ENCODE measurements around the gene HOXA5.

HOXA5 gene

GRCh38 chr7:27171637-27172314 is 28.3 kb upstream of the HOXA5 start:
- no peak for TF ChIP-seq TAF1 (IDR thresholded peaks at IDR 0.05; ENCODE audit: low read depth, low read length)
- FAIRE-seq (no peak), DNase-seq (ENCODE audit: insufficient read length, low spot score) (no peak)

- DNase-seq (ENCODE audit: insufficient read length, low spot score) = no peak
Measured at GRCh38 chr7:27171325-27171636, 27.8 kb upstream of the HOXA5 start.

GRCh38 chr7:27170426-27171324 is 27.2 kb upstream of the HOXA5 start:
- no peak for TF ChIP-seq SPI1 (IDR thresholded peaks at IDR 0.05; ENCODE audit: low read depth, low read length)
- no peak for TF ChIP-seq POU2F2 (IDR thresholded peaks at IDR 0.05; ENCODE audit: low read depth, low read length)
- TF ChIP-seq POLR2A (IDR thresholded peaks at IDR 0.05; ENCODE audit: low read depth, low read length) = no peak
- TF ChIP-seq POLR2AphosphoS5 (IDR thresholded peaks at IDR 0.05; ENCODE audit: low read depth, low read length) = no peak
- TF ChIP-seq TAF1 (IDR thresholded peaks at IDR 0.05; ENCODE audit: low read depth, low read length) = no peak
- no peak for TF ChIP-seq PAX5 (IDR thresholded peaks at IDR 0.05; ENCODE audit: insufficient read depth, low read length, severe bottlenecking)
- DNase-seq (ENCODE audit: insufficient read length, low spot score) = no peak
- no peak for FAIRE-seq

More at GRCh38 chr7:27171325-27171636, 27.8 kb upstream of the HOXA5 start:
- no peak for TF ChIP-seq SPI1 (IDR thresholded peaks at IDR 0.05; ENCODE audit: low read depth, low read length)
- no peak for TF ChIP-seq POU2F2 (IDR thresholded peaks at IDR 0.05; ENCODE audit: low read depth, low read length)
- TF ChIP-seq POLR2A (IDR thresholded peaks at IDR 0.05; ENCODE audit: low read depth, low read length) = no peak
- no peak for TF ChIP-seq POLR2AphosphoS5 (IDR thresholded peaks at IDR 0.05; ENCODE audit: low read depth, low read length)
- no peak for FAIRE-seq

GRCh38 chr7:27169658-27170425 is 26.4 kb upstream of the HOXA5 start:
- no peak for DNase-seq (ENCODE audit: insufficient read length, low spot score)
- no peak for FAIRE-seq
- TF ChIP-seq POU2F2 (IDR thresholded peaks at IDR 0.05; ENCODE audit: low read depth, low read length) (no peak), POLR2A (IDR thresholded peaks at IDR 0.05; ENCODE audit: low read depth, low read length) (no peak)

GRCh38 chr7:27168265-27168947 is 24.9 kb upstream of the HOXA5 start:
- FAIRE-seq = no peak
- no peak for TF ChIP-seq SPI1 (IDR thresholded peaks at IDR 0.05; ENCODE audit: low read depth, low read length)
- TF ChIP-seq POU2F2 (IDR thresholded peaks at IDR 0.05; ENCODE audit: low read depth, low read length) = no peak
- no peak for TF ChIP-seq PAX5 (IDR thresholded peaks at IDR 0.05; ENCODE audit: insufficient read depth, low read length, severe bottlenecking)
- TF ChIP-seq POLR2AphosphoS5 (IDR thresholded peaks at IDR 0.05; ENCODE audit: low read depth, low read length) = no peak
- TF ChIP-seq TAF1 (IDR thresholded peaks at IDR 0.05; ENCODE audit: low read depth, low read length) = no peak
- TF ChIP-seq POLR2A (IDR thresholded peaks at IDR 0.05; ENCODE audit: low read depth, low read length) = no peak
- DNase-seq (ENCODE audit: insufficient read length, low spot score) = no peak

GRCh38 chr7:27167916-27168264 is 24.4 kb upstream of the HOXA5 start:
- TF ChIP-seq PAX5 (IDR thresholded peaks at IDR 0.05; ENCODE audit: insufficient read depth, low read length, severe bottlenecking) (no peak), POLR2A (IDR thresholded peaks at IDR 0.05; ENCODE audit: low read depth, low read length) (no peak), TAF1 (IDR thresholded peaks at IDR 0.05; ENCODE audit: low read depth, low read length) (no peak), POLR2AphosphoS5 (IDR thresholded peaks at IDR 0.05; ENCODE audit: low read depth, low read length) (no peak), SPI1 (IDR thresholded peaks at IDR 0.05; ENCODE audit: low read depth, low read length) (no peak), POU2F2 (IDR thresholded peaks at IDR 0.05; ENCODE audit: low read depth, low read length) (no peak)
- no peak for FAIRE-seq
- no peak for DNase-seq (ENCODE audit: insufficient read length, low spot score)

- DNase-seq (ENCODE audit: insufficient read length, low spot score) (no peak), FAIRE-seq (no peak)
- TF ChIP-seq PAX5 (IDR thresholded peaks at IDR 0.05; ENCODE audit: insufficient read depth, low read length, severe bottlenecking) (no peak), POU2F2 (IDR thresholded peaks at IDR 0.05; ENCODE audit: low read depth, low read length) (no peak), TAF1 (IDR thresholded peaks at IDR 0.05; ENCODE audit: low read depth, low read length) (no peak), POLR2AphosphoS5 (IDR thresholded peaks at IDR 0.05; ENCODE audit: low read depth, low read length) (no peak), POLR2A (IDR thresholded peaks at IDR 0.05; ENCODE audit: low read depth, low read length) (no peak), SPI1 (IDR thresholded peaks at IDR 0.05; ENCODE audit: low read depth, low read length) (no peak)
Measured at GRCh38 chr7:27166531-27167505, 23.3 kb upstream of the HOXA5 start.

GRCh38 chr7:27165996-27166530 is 22.6 kb upstream of the HOXA5 start:
- DNase-seq (ENCODE audit: insufficient read length, low spot score) = no peak
- no peak for FAIRE-seq
- no peak for TF ChIP-seq POLR2AphosphoS5 (IDR thresholded peaks at IDR 0.05; ENCODE audit: low read depth, low read length)
- no peak for TF ChIP-seq SPI1 (IDR thresholded peaks at IDR 0.05; ENCODE audit: low read depth, low read length)
- no peak for TF ChIP-seq PAX5 (IDR thresholded peaks at IDR 0.05; ENCODE audit: insufficient read depth, low read length, severe bottlenecking)
- no peak for TF ChIP-seq POLR2A (IDR thresholded peaks at IDR 0.05; ENCODE audit: low read depth, low read length)
- TF ChIP-seq POU2F2 (IDR thresholded peaks at IDR 0.05; ENCODE audit: low read depth, low read length) = no peak
- TF ChIP-seq TAF1 (IDR thresholded peaks at IDR 0.05; ENCODE audit: low read depth, low read length) = no peak

All from GM12891 (cell line).